GM18520 (cell line): ENCODE results near the gene TMEM62.
"Not testable (repeated sequence)": the region's sequence is repeated elsewhere in the genome, so short reads cannot be mapped to it uniquely, and the experiment has no call there.

ENCODE experiments used
- ATAC-seq: cut with Tn5 transposase; IDR thresholded peaks from one replicate; pipeline ENCODE4 v1.9.1; 2021; ENCODE audit not compliant: unreplicated experiment

TMEM62 gene

GRCh38 chr15:43208052-43209002 lies 74.9 kb downstream of the TMEM62 start:
- no peak for ATAC-seq

- ATAC-seq, result no peak
Observed at GRCh38 chr15:43209059-43209824, 75.9 kb downstream of the TMEM62 start.

GRCh38 chr15:43210172-43210745 lies 76.9 kb downstream of the TMEM62 start:
- ATAC-seq, result no peak

GRCh38 chr15:43210807-43211206 lies 77.4 kb downstream of the TMEM62 start:
- no peak for ATAC-seq

GRCh38 chr15:43211224-43211735 lies 77.9 kb downstream of the TMEM62 start:
- ATAC-seq, result no peak

- ATAC-seq, result no peak
Observed at GRCh38 chr15:43212299-43212698, 78.9 kb downstream of the TMEM62 start.

- no peak for ATAC-seq
Observed at GRCh38 chr15:43212951-43213350, 79.6 kb downstream of the TMEM62 start.

GRCh38 chr15:43213466-43213865 lies 80.1 kb downstream of the TMEM62 start:
- ATAC-seq, result no peak

GRCh38 chr15:43214169-43214568 lies 80.8 kb downstream of the TMEM62 start:
- no peak for ATAC-seq

GRCh38 chr15:43214592-43215295 lies 81.4 kb downstream of the TMEM62 start:
- no peak for ATAC-seq

GRCh38 chr15:43215961-43216360 lies 82.6 kb downstream of the TMEM62 start:
- ATAC-seq, result no peak

- ATAC-seq, result no peak
Observed at GRCh38 chr15:43218908-43219706, 85.7 kb downstream of the TMEM62 start.

- ATAC-seq, result no peak
Observed at GRCh38 chr15:43219929-43220928, 86.8 kb downstream of the TMEM62 start.

GRCh38 chr15:43220991-43221403 lies 87.6 kb downstream of the TMEM62 start, which contains the start of gene EPB42:
Gene EPB42, minus strand, starts transcription at chr15:43221018. Its CDS starts 193 bp downstream, at chr15:43220825.
- no peak for ATAC-seq

GRCh38 chr15:43221422-43221821 lies 88.0 kb downstream of the TMEM62 start:
- no peak for ATAC-seq

- ATAC-seq, result no peak
Observed at GRCh38 chr15:43225201-43225949, 92.0 kb downstream of the TMEM62 start.

GRCh38 chr15:43225950-43226255 lies 92.5 kb downstream of the TMEM62 start:
- ATAC-seq, result not testable (repeated sequence)
